ENCODE measurements around the gene VSTM1.

- TF ChIP-seq, protein P1, sequence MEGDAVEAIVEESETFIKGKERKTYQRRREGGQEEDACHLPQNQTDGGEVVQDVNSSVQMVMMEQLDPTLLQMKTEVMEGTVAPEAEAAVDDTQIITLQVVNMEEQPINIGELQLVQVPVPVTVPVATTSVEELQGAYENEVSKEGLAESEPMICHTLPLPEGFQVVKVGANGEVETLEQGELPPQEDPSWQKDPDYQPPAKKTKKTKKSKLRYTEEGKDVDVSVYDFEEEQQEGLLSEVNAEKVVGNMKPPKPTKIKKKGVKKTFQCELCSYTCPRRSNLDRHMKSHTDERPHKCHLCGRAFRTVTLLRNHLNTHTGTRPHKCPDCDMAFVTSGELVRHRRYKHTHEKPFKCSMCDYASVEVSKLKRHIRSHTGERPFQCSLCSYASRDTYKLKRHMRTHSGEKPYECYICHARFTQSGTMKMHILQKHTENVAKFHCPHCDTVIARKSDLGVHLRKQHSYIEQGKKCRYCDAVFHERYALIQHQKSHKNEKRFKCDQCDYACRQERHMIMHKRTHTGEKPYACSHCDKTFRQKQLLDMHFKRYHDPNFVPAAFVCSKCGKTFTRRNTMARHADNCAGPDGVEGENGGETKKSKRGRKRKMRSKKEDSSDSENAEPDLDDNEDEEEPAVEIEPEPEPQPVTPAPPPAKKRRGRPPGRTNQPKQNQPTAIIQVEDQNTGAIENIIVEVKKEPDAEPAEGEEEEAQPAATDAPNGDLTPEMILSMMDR (conservative IDR thresholded peaks at IDR 0.05; ENCODE audit: low read depth, low read length): no peak
- no peak for TF ChIP-seq EZH2 (IDR thresholded peaks at IDR 0.05; ENCODE audit: low read length, unreplicated experiment)
- no peak for TF ChIP-seq EZH2phosphoT487 (IDR thresholded peaks at IDR 0.05; ENCODE audit: borderline replicate concordance, low read length)
These were observed 20.7 kb downstream of the VSTM1 start for GRCh38 chr19:54042989-54043388.

All from PC-3 (cell line).